Measurements from ENCODE around the gene RAMP3.

Gene RAMP3

DNA sequence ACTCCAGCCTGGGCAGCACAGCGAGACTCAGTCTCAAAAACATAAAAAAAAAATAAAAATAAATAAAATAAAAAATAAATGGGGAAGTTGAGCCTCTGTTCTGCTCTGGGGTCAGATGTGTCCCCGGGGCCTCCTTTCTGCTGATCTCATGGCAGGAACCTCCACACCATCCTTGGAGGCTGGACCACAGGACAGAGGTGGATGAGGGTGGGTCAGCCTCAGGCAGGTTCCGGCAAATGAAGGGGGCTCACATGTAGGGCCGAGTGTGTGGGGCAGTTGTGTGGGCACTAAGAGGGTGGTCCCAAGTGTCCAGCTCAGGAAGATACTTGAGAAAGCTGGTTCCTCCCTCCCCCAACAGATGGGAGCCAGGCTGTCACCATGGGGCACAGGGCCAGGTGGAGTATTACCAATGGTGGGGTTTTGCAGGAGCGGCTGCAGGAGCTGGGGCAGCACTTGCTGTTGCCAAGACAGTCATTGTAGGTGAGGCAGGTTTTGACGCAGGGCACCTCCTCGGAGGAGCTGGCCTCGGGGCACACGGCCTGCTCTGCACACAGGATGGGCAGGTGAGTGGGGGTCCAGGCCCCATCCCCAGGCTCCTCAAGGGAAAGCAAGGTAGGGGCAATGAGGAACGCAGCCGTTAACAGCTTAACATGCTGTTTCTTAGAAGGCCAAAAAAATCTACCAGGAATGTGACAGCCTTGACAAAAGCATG lies 32.2 kb upstream of the RAMP3 start:
- H3K4me3 Mint-ChIP-seq: no peak overlapping the region
- no peaks in the 10 kb centered on the region for H3K27me3 Mint-ChIP-seq
- no peaks in the 10 kb centered on the region for H3K9me3 Mint-ChIP-seq
- DNase-seq (no peak), ATAC-seq (no peak)
- H3K4me1 Mint-ChIP-seq: peaks cover 10% of the 10 kb centered on the region
- H3K36me3 Mint-ChIP-seq (ENCODE audit: low read depth): no peaks in the 10 kb centered on the region
- no peak overlapping the region for H3K27ac Mint-ChIP-seq

DNA sequence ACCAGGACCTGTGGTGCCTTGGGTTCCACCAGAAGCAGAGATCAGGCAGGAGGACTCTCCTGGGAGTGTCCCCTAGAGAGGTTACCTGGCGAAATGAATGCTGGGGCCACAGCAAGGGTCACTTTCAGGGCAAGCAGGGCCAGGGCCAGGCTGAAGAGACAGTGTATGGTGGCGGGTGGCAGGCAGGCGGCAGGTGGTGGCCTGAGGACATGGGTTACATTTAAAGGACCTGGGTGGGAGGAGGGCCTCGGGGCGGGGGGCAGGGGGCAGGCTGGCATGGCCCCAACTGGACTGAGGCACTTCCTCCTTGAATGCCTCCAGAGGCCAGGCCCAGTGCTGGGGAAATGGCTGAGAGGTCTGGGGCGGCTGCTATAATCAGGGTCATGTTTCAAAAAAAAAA lies 31.4 kb upstream of the RAMP3 start:
- H3K27me3 Mint-ChIP-seq: no peaks in the 10 kb centered on the region
- no peak overlapping the region for H3K27ac Mint-ChIP-seq
- no peak for ATAC-seq
- H3K4me3 Mint-ChIP-seq: no peak overlapping the region
- no peak for DNase-seq
- H3K36me3 Mint-ChIP-seq (ENCODE audit: low read depth): no peaks in the 10 kb centered on the region
- H3K9me3 Mint-ChIP-seq: no peaks in the 10 kb centered on the region
- peaks cover 10% of the 10 kb centered on the region for H3K4me1 Mint-ChIP-seq

DNA sequence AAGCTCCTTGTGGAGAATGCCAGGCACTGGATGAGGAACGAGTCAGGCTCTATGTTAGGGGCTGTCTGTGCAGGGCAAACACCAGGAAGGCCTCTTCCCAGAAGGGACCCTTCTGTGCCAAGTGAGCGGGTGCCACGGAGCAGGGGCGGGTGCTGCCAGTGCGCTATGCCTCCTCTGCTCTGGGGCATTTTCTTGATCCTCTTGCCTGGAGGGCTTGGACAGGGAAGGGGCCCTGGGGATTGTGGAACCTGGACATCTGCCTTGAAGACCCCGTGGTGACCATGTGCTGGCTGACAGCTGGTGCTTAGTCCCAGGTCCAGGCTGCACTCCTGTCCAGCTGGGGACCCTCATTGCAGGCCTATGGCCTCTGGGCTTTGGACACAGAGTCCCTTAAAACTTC lies 30.7 kb upstream of the RAMP3 start:
- Mint-ChIP-seq H3K9me3 (no peaks in the 10 kb centered on the region), H3K36me3 (ENCODE audit: low read depth) (no peaks in the 10 kb centered on the region), H3K27ac (no peak overlapping the region), H3K27me3 (no peaks in the 10 kb centered on the region), H3K4me1 (peaks cover 10% of the 10 kb centered on the region), H3K4me3 (no peak overlapping the region)
- ATAC-seq (no peak), DNase-seq (no peak)

DNA sequence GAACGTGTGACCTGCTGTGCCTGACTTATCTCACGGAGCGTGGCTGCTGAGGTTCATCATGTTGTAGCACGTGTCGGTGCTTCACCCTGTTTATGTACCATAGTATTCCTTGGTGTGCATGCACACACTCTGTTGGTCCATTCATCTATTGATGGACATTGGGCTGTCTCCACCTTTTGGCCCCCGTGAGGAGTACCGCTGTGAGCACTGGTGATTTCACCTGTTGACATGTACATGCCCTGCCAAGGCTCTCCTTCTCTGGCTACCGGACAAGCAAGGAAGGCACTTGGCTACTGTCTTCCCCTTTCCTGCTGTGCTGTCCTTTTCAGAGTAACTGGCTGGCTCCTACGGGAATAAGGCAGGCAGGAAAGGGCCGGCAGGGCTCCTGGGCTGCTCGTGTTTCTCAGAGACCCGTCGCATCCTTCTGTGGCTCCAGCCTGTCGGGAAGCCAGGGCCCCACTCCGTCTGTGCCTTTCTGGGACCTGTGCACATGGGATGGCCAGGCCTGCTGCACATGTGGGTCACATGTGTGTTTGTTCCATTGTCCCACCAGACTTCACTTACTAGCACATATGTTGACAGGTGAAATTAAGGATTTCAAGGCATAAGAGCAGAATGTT lies 28.3 kb upstream of the RAMP3 start:
- no peak for ATAC-seq
- Mint-ChIP-seq H3K27ac (no peak overlapping the region), H3K36me3 (ENCODE audit: low read depth) (no peaks in the 10 kb centered on the region), H3K27me3 (peaks cover 3% of the 10 kb centered on the region), H3K9me3 (no peaks in the 10 kb centered on the region), H3K4me1 (no peaks in the 10 kb centered on the region), H3K4me3 (no peak overlapping the region)
- no peak for DNase-seq

DNA sequence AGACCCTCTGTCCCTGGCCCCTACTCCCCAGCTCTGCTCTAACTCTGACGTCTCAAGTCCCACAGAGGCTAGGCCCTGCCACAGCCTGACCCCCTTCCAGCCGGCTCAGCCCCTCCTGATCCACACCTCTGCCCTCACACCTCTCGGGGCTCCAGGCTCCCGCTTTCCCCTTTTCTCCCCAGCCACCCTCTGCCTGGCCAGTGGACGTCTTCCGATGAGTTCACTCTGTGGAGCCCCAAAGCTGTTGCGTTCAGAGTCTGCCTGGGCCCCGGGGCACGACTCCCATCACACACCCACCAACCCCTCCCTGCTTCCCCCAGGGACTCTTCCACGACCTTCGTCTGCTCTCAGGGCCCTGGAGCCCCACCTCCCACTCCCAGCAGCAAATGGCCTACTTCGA lies 27.7 kb upstream of the RAMP3 start:
- Mint-ChIP-seq H3K27ac (no peak overlapping the region), H3K4me1 (no peaks in the 10 kb centered on the region), H3K9me3 (no peaks in the 10 kb centered on the region), H3K27me3 (peaks cover 3% of the 10 kb centered on the region), H3K36me3 (ENCODE audit: low read depth) (no peaks in the 10 kb centered on the region), H3K4me3 (no peak overlapping the region)
- no peak for ATAC-seq
- DNase-seq: no peak

DNA sequence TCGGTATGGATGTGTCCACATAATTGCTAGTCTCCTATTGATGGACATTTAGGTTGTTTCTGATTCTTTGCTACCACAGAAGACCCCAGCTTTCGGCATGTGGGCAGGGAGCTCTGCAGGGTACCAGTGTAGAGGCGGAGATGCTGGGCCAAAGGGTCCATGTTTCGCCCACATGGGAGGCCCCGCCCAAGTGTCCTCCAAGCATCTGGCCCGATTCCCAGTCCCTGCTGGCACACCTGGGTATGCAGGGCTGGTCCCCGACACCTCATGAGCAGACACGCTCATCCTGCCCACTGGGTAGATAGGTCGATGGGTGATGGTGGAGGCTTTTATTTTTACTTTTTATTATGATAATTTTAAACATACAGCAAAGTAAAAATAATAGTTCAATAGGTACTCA lies 26.7 kb upstream of the RAMP3 start:
- Mint-ChIP-seq H3K27me3 (peaks cover 3% of the 10 kb centered on the region), H3K36me3 (ENCODE audit: low read depth) (no peaks in the 10 kb centered on the region), H3K27ac (no peak overlapping the region), H3K9me3 (no peaks in the 10 kb centered on the region), H3K4me3 (no peak overlapping the region), H3K4me1 (peaks cover 3% of the 10 kb centered on the region)
- DNase-seq (no peak), ATAC-seq (no peak)

DNA sequence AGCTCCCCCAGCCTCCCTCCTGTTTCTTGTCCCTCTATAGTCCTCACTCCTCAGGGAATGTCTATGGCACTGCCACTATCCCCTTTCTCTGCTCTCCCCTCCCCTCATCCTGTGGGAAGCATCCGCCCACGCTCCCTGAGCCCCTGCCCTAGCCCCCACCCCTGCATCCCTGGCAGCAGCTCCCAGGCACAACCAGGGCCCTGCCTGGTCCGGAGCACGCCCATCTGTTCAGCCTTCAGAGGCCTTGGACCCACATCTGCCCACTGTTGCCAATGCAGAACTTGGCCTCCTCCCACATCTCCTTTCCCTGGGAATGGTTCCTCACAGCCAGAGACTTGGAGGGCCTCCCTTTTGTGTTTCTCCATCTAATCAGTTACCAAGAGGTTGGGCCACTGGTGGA lies 25.7 kb upstream of the RAMP3 start:
- peaks cover 3% of the 10 kb centered on the region for H3K27me3 Mint-ChIP-seq
- H3K4me1 Mint-ChIP-seq: peaks cover 10% of the 10 kb centered on the region
- H3K9me3 Mint-ChIP-seq: no peaks in the 10 kb centered on the region
- DNase-seq (no peak), ATAC-seq (no peak)
- H3K36me3 Mint-ChIP-seq (ENCODE audit: low read depth): no peaks in the 10 kb centered on the region
- no peak overlapping the region for H3K27ac Mint-ChIP-seq
- H3K4me3 Mint-ChIP-seq: no peak overlapping the region

DNA sequence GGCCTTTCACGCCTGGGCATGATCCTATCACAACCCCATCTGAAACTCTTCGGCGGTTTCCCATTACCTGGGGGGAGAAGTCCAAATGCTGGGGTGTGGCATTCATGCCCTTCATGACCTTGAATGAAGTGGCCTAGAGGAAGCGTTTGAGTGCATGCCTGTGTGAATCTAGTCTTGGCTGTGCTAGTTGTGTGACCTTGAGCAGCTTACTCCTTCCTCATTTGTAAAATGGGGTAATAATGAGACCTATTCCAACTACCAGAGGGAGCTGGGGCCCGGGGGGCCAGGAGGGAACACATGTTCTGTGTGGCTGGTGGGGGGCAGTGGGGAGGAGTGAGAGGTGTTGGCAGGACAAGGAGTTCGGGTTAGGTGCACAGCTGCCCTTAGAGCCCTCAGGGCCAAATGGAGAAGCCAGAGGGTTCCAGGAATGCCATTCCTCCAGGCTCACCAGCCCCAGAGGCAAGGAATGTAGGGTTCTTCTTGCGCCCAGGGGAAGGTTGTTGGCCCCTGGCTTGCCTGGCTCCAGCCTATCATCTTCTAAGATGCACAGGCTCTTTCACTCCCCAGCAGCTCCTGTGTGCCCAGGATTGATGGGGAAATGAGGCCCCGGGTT lies 24.8 kb upstream of the RAMP3 start:
- no peak for DNase-seq
- Mint-ChIP-seq H3K9me3 (no peaks in the 10 kb centered on the region), H3K4me3 (no peak overlapping the region), H3K27ac (no peak overlapping the region), H3K4me1 (peaks cover 10% of the 10 kb centered on the region), H3K36me3 (ENCODE audit: low read depth) (no peaks in the 10 kb centered on the region), H3K27me3 (peaks cover 5% of the 10 kb centered on the region)
- no peak for ATAC-seq

DNA sequence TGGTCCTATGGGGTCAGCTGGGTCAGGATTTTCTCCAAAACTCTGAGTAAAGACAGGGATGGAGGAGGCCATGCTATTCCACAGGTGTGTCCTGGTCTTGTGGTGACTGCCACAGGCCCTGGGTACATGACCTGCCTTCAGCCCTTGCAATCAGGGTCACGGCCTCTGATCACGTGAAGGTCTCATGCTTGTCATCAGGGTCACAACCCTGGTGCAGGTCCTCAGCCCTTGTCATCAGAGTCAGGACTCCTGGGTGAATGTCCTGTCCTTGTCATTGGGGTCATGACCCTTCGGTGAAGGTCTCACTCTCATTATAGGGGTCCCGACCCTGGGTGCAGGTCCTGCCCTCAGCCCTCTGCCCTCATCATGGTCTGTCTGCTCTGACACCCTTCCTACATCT lies 24.2 kb upstream of the RAMP3 start:
- Mint-ChIP-seq H3K9me3 (no peaks in the 10 kb centered on the region), H3K27ac (no peak overlapping the region), H3K36me3 (ENCODE audit: low read depth) (no peaks in the 10 kb centered on the region), H3K4me1 (peaks cover 10% of the 10 kb centered on the region), H3K4me3 (no peak overlapping the region), H3K27me3 (peaks cover 7% of the 10 kb centered on the region)
- DNase-seq: no peak
- ATAC-seq: no peak

DNA sequence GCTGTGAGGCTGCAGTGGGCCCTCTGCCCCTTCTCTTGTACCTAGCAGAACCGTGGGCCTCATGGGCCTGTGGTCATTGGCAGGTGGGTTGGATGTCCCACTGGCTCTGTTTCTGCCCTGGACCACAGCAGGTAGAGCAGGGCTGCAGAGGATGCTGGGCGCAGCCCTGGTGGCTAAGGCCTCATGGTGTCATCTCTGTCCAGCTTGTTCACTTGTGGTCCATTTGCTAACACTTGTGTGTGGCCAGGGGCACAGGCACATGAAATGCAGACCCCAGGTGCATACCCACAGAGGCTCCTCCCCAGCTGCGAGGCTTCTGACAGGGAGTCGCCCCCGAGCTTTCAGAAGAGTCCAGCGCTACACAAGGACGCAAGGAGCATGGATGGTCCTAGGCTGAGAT lies 23.7 kb upstream of the RAMP3 start:
- peaks cover 7% of the 10 kb centered on the region for H3K27me3 Mint-ChIP-seq
- no peak for ATAC-seq
- DNase-seq: no peak
- no peak overlapping the region for H3K4me3 Mint-ChIP-seq
- no peak overlapping the region for H3K27ac Mint-ChIP-seq
- peaks cover 10% of the 10 kb centered on the region for H3K4me1 Mint-ChIP-seq
- H3K36me3 Mint-ChIP-seq (ENCODE audit: low read depth): no peaks in the 10 kb centered on the region
- H3K9me3 Mint-ChIP-seq: no peaks in the 10 kb centered on the region

DNA sequence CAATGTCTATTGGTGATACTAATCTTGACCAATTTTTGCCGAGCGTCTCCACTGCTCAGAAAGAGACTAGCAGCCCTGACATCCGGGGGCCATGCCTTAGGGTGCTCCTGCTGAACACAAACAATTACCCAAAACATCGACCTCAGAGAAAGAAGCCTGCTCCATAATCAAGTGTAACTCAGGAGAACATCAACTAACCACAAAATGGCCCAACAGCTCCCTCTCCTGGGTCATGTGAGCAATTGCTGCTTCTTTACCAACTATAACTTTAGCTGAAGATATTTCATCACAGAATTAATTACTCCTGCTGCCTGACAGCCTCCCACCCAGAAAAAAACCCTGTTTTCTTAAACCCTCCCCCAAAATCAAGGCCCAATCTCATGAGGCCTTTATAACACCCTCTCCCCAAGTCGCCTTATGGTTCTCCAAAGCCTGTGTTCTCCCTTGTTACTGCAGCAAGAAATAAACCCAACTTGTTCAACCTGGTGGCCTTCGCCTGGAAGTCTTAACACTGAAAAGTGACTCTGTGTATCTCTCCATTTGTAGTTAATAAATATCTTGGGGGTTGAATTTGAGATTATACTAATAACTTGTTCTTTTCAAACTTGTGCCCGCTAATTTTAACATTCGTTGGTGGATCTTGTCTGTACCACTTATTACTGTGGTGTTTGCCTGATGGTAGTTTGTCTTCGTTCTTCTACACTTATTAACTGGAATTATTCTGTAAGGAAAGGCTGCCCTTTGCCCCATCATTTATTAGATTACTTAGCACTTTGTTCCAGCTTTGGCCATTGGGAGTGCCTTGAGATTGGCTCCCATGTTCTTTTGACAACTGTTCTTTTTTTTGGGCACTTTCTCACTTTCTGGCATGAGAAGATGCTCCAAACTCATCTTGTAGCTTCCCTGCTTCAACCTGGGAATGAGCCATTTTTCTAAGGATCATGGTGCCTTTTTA lies 21.2 kb upstream of the RAMP3 start:
- H3K9me3 Mint-ChIP-seq: no peaks in the 10 kb centered on the region
- H3K36me3 Mint-ChIP-seq (ENCODE audit: low read depth): no peaks in the 10 kb centered on the region
- peaks cover 7% of the 10 kb centered on the region for H3K27me3 Mint-ChIP-seq
- DNase-seq (peak; percentile 64), ATAC-seq (peak; percentile 73)
- H3K4me1 Mint-ChIP-seq: peaks cover 10% of the 10 kb centered on the region
- H3K27ac Mint-ChIP-seq: no peak overlapping the region
- H3K4me3 Mint-ChIP-seq: no peak overlapping the region

DNA sequence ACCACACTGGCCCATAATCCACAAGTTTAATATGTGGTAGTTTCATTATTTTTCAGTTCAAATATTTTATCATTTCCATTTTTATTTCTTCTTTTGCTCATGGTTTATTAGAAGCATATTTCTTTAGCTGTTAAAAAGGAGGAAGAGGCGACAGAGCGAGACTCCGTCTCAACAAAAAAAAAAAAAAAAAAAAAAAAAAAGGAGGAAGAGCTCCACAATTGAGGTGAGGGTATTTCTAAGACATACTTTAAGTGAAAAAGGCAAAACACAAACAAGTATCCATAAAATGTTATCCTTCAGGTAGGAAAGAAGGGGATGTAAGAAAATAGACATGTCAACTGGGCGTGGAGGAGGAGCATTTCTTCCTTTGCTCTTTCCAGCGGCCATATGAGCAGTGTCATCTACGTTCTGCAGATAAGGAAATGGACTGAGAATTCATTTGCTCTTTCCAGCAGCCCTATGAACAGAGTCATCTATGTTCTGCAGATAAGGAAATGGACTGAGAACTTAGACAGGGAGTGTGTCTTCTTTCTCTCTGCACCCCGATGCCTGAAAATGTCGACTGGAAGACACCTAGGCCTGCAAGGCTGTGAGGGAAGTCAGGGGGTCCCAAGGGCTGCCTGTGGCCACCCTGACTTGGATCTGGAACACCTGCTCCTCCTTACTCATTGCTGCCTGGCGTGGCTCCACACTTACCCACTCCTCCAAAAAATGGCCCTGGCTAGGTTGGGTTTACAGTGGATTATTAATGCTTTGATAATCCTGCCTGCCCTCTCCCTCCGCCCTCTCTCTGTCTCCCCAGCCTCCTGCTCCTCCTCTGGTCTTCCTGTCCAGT lies 18.9 kb upstream of the RAMP3 start:
- Mint-ChIP-seq H3K4me1 (peaks cover 10% of the 10 kb centered on the region), H3K27me3 (peaks cover 4% of the 10 kb centered on the region), H3K4me3 (no peak overlapping the region), H3K27ac (no peak overlapping the region), H3K9me3 (no peaks in the 10 kb centered on the region), H3K36me3 (ENCODE audit: low read depth) (no peaks in the 10 kb centered on the region)
- DNase-seq (no peak), ATAC-seq (no peak)

DNA sequence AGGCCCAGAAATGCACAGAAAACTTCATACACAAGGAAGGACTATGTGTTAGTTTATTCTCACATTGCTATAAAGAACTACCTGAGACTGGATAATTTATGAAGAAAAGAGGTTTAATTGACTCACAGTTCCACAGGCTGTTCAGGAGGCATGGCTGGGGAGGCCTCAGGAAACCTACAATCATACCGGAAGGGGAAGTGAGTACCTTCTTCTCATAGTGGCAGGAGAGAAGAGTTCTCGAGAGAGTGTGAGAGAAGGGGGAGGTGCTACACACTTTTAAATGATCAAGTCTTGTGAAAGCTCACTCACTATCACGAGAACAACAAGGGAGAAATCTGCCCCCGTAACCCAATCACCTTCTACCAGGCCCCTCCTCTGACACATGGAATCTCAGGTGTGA lies 16.8 kb upstream of the RAMP3 start:
- Mint-ChIP-seq H3K9me3 (no peaks in the 10 kb centered on the region), H3K27me3 (peaks cover 4% of the 10 kb centered on the region), H3K36me3 (ENCODE audit: low read depth) (no peaks in the 10 kb centered on the region), H3K27ac (peak overlapping the region; percentile 33), H3K4me1 (peaks cover 7% of the 10 kb centered on the region), H3K4me3 (no peak overlapping the region)
- DNase-seq (no peak), ATAC-seq (no peak)

DNA sequence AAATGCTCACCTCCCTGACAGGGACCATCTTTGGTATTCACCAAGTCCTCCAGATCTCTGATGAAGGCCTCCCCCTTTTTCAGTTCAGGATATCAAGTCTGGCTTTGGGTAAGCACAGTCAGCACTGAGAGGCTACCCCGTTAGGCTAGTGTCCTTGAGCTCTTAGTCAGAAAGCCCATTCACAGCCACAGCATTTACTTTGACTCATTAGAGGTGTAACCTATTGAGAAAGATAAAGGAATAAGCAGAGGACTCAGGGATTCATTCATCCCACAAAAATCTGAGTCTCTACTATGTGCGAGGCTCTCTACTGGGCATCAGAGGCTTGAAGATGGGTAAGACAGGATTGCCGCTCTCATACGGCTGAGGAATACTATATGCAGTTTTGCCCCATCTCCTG lies 14.0 kb upstream of the RAMP3 start:
- peak; percentile 10 for ATAC-seq
- H3K4me3 Mint-ChIP-seq: no peak overlapping the region
- no peaks in the 10 kb centered on the region for H3K36me3 Mint-ChIP-seq (ENCODE audit: low read depth)
- DNase-seq: no peak
- H3K27me3 Mint-ChIP-seq: peaks cover 4% of the 10 kb centered on the region
- H3K4me1 Mint-ChIP-seq: no peaks in the 10 kb centered on the region
- H3K27ac Mint-ChIP-seq: no peak overlapping the region
- no peaks in the 10 kb centered on the region for H3K9me3 Mint-ChIP-seq

All from activated naive CD8-positive, alpha-beta T cell treated with anti-CD3 and anti-CD28 coated beads, Interleukin-2, amount 50 U/mL, for 24 hours (primary cell).